Erythroblast (primary cell): ENCODE measurements around the gene SCFD2.

ENCODE experiments used
- GATA1 ChIP-seq: IDR thresholded peaks from 2 replicates; pipeline ENCODE4 v1.6.1; 2011; ENCODE audit warnings: low read depth, mild to moderate bottlenecking, control low read depth, low read length, moderate library complexity
- POLR2A ChIP-seq: IDR thresholded peaks from 2 replicates; pipeline ENCODE4 v1.6.1; 2011; ENCODE audit warnings: mild to moderate bottlenecking, low read length

DNA sequence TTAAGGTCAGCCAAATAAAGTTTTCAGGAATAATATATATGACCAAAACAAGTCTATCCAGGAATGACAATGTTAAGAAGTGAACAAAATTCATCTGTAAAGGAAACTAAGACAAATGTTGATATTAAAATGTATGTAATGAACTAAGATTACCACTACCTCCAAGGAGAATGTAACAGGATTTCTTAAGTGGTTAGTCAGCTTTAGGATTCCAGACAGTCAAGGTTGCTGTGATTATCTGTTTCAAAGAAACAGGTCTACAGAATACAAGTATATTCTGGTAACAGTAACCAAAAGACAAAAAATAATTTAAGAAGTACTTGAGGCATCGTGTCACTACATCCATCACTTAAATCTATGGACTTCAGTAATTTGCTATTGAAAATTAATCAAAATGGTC is 172.8 kb downstream of the SCFD2 start:
- TF ChIP-seq POLR2A: no peak
- no peak for TF ChIP-seq GATA1
